ENCODE results near the gene EYA4. TPM values are rescaled to one million over a fixed set of nuclear protein-coding genes. Genes with fewer than 3 reads are reported as not detected.

Gene EYA4
- total and polyA plus RNA-seq, 3 donors from 2014 or later, result 8.1 to 11.3 (median 10.7) TPM

DNA sequence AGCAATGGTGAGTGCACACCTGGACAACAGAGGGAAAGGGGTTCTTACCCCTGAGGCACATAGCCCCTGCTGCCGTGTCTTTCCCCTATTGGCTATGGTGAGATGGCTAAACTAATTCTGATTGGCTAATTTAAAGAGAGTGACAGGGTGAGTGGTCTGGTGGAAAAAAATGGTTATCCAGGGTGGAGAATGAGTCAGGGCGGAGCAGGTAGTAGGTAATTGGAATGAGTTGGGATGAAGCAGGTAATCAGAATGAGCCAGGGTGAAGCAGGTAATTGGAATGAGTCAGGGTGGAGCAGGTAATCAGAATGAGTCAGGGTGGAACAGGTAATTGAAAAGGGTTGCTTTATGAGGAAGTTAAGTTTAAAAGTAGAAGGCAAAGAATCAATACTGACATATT is 200.3 kb downstream of the EYA4 start:
- 91 to 94% methylated on average over 2 of the region's 2 CpGs for WGBS, 2 donors
- intact Hi-C loops (cut with DNase I; ENCODE audit: low total_unique reads), result no loop called here
- H3K27ac ChIP-seq, result no peak overlapping the region
- no peaks in the 10 kb centered on the region for H3K36me3 ChIP-seq (ENCODE audit: low read depth, missing control alignments)
- no peak overlapping the region for H3K4me3 ChIP-seq
- H3K4me1 ChIP-seq, result no peaks in the 10 kb centered on the region
- no peak for DNase-seq
- H3K9me3 ChIP-seq, result no peaks in the 10 kb centered on the region
- TF ChIP-seq, protein P1, sequence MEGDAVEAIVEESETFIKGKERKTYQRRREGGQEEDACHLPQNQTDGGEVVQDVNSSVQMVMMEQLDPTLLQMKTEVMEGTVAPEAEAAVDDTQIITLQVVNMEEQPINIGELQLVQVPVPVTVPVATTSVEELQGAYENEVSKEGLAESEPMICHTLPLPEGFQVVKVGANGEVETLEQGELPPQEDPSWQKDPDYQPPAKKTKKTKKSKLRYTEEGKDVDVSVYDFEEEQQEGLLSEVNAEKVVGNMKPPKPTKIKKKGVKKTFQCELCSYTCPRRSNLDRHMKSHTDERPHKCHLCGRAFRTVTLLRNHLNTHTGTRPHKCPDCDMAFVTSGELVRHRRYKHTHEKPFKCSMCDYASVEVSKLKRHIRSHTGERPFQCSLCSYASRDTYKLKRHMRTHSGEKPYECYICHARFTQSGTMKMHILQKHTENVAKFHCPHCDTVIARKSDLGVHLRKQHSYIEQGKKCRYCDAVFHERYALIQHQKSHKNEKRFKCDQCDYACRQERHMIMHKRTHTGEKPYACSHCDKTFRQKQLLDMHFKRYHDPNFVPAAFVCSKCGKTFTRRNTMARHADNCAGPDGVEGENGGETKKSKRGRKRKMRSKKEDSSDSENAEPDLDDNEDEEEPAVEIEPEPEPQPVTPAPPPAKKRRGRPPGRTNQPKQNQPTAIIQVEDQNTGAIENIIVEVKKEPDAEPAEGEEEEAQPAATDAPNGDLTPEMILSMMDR (IDR thresholded peaks at IDR 0.05), result no peak
- TF ChIP-seq POLR2A (IDR thresholded peaks at IDR 0.05), result no peak
- H3K27me3 ChIP-seq, result no peaks in the 10 kb centered on the region

DNA sequence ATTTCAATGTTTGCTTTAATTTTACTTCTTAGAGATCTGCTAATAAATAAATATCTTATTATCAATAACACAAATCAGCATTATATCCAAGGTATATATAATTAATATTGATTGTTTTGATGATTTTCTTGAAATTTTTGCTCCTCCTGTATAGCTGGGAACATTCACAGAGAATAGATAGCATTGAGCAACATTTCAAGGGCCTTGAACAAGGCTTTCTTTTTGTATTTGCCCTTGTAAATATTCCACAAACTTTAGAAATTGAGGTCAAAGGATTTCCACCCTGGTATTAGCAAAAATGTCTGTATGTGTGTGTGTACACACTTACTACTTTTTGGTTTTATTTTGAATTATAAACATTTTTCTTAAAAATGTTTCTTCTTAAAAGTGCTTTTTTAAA is 205.6 kb downstream of the EYA4 start:
- Histone ChIP-seq H3K4me3 (no peak overlapping the region), H3K27ac (no peak overlapping the region), H3K9me3 (no peaks in the 10 kb centered on the region), H3K36me3 (ENCODE audit: low read depth, missing control alignments) (no peaks in the 10 kb centered on the region), H3K4me1 (no peaks in the 10 kb centered on the region), H3K27me3 (no peaks in the 10 kb centered on the region)
- intact Hi-C loops (cut with DNase I; ENCODE audit: low total_unique reads), result no loop called here
- TF ChIP-seq, protein P1 (IDR thresholded peaks at IDR 0.05), result no peak
- TF ChIP-seq POLR2A (IDR thresholded peaks at IDR 0.05), result no peak
- DNase-seq, result no peak

DNA sequence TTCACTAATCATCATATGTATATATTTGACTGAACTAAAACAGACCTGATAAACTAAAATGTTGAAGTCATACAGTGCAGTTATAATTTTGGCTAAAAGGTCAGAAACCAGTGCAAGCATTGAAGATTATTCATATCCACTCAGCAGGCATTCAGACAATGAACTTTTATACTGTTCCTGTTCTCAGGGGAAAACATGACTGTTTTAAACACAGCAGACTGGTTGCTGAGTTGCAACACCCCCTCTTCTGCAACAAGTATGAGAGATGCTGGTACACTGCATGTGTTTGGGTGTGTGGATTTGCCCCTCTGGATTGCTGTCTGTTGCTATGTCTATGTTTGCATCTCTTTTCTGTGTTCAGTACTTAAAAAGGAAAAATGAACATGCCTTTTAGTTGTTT is 206.8 kb downstream of the EYA4 start:
- no peaks in the 10 kb centered on the region for H3K36me3 ChIP-seq (ENCODE audit: low read depth, missing control alignments)
- H3K27me3 ChIP-seq, result no peaks in the 10 kb centered on the region
- no peaks in the 10 kb centered on the region for H3K4me1 ChIP-seq
- intact Hi-C loops (cut with DNase I; ENCODE audit: low total_unique reads), result no loop called here
- no peak overlapping the region for H3K4me3 ChIP-seq
- no peaks in the 10 kb centered on the region for H3K9me3 ChIP-seq
- TF ChIP-seq, protein P1 (IDR thresholded peaks at IDR 0.05), result no peak
- TF ChIP-seq POLR2A (IDR thresholded peaks at IDR 0.05), result no peak
- DNase-seq, result no peak
- H3K27ac ChIP-seq, result no peak overlapping the region

DNA sequence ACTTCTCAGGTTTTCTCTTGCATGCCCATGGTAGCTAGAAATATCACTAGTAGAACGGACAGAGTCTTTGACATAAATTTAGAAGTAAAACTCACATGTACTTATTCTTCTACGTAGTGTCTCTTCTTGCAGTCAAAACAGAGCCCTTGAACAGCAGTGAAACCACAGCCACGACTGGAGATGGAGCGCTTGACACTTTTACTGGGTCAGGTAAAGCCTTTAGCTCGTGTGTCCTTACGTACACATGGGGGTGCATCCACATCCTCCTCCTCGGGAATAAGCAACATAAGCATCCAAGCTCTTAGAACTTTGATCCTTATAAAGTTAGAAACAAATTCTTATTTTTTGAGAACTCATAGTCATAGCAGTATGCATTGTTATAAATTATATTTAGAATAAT is 215.3 kb downstream of the EYA4 start:
- H3K27ac ChIP-seq, result no peak overlapping the region
- H3K4me3 ChIP-seq, result no peak overlapping the region
- 79 to 86% methylated on average over 7 of the region's 7 CpGs for WGBS, 2 donors
- DNase-seq, result no peak
- TF ChIP-seq, protein P1 (IDR thresholded peaks at IDR 0.05), result no peak
- no peak for TF ChIP-seq POLR2A (IDR thresholded peaks at IDR 0.05)
- H3K36me3 ChIP-seq (ENCODE audit: low read depth, missing control alignments), result no peaks in the 10 kb centered on the region
- intact Hi-C loops (cut with DNase I; ENCODE audit: low total_unique reads), result no loop called here
- H3K27me3 ChIP-seq, result no peaks in the 10 kb centered on the region
- H3K9me3 ChIP-seq, result no peaks in the 10 kb centered on the region
- no peaks in the 10 kb centered on the region for H3K4me1 ChIP-seq

DNA sequence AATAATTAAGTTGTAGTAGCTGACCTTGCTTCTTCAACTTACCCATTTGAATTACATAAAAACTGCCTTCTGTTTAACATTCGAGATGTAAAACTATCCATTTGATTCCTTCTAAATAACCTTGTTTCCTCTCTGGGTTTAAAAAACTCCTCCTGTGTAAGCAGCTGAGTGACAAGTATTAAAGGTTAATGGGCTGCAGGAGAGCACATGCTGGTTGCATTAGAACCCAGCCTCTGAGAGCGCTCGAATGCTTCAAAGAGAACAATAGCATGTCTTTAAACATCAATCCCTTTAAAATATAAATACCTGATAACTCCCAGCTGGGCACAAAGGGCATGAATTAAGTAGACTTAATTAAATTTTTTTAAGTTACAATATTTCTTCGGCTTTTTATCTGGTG is 215.8 kb downstream of the EYA4 start:
- 86 to 89% methylated on average over 4 of the region's 4 CpGs for WGBS, 2 donors
- DNase-seq, result no peak
- no peaks in the 10 kb centered on the region for H3K36me3 ChIP-seq (ENCODE audit: low read depth, missing control alignments)
- H3K4me3 ChIP-seq, result no peak overlapping the region
- H3K27ac ChIP-seq, result no peak overlapping the region
- H3K9me3 ChIP-seq, result no peaks in the 10 kb centered on the region
- TF ChIP-seq, protein P1 (IDR thresholded peaks at IDR 0.05), result no peak
- no peak for TF ChIP-seq POLR2A (IDR thresholded peaks at IDR 0.05)
- H3K4me1 ChIP-seq, result no peaks in the 10 kb centered on the region
- no peaks in the 10 kb centered on the region for H3K27me3 ChIP-seq
- intact Hi-C loops (cut with DNase I; ENCODE audit: low total_unique reads), result no loop called here
